Sigmoid colon (tissue), 4 donors: ENCODE measurements around the gene DACH1.

Source experiments
- CTCF ChIP-seq, 4 experiments: fragments of 450-650 bp in 3 of 4; fragments of 200-600 bp in 1 of 4; IDR thresholded peaks; one replicate each; pipeline ENCODE4 v1.5.1; 2016 to 2019; ENCODE audit warnings: antibody characterized with exemption in 4 of 4, mild to moderate bottlenecking in 3 of 4, moderate library complexity in 2 of 4
- POLR2A ChIP-seq, 2 donors: fragments of 450-650 bp; IDR thresholded peaks; one replicate each; pipeline ENCODE4 v1.6.1; 2016; ENCODE audit warnings: antibody characterized with exemption in 2 of 2, mild to moderate bottlenecking in 2 of 2, moderate library complexity in 2 of 2
- POLR2AphosphoS5 ChIP-seq, 4 donors: sonication (generic); formaldehyde crosslinking; IDR thresholded peaks; one replicate each; pipeline ENCODE4 v1.6.1; 2017; ENCODE audit warnings: antibody characterized with exemption in 4 of 4

GRCh38 chr13:71712988-71713653, 153.9 kb downstream of the DACH1 start:
- TF ChIP-seq CTCF (IDR thresholded peaks at IDR 0.05) = no peak
- no peak for TF ChIP-seq POLR2A (IDR thresholded peaks at IDR 0.05)
- TF ChIP-seq POLR2AphosphoS5 (IDR thresholded peaks at IDR 0.05) = no peak
